Loucy (cell line): ENCODE data around the gene CHCHD4.
"Not testable (repeated sequence)": the region's sequence is repeated elsewhere in the genome, so short reads cannot be mapped to it uniquely, and the experiment has no call there.

Experiments used
- CTCF ChIP-seq: fragments of 200-600 bp; sonication (generic); conservative IDR thresholded peaks from 2 replicates; pipeline ENCODE4 v1.5.1; 2014; ENCODE audit warnings: mild to moderate bottlenecking, antibody characterized with exemption, low read length
- EZH2phosphoT487 ChIP-seq: fragments of 200-600 bp; IDR thresholded peaks from 2 replicates; pipeline ENCODE4 v1.6.1; 2018; ENCODE audit warnings: antibody characterized with exemption, mild to moderate bottlenecking, moderate library complexity, borderline replicate concordance

- TF ChIP-seq CTCF, EZH2phosphoT487: not testable (repeated sequence)
Observed at GRCh38 chr3:14120921-14121448, 3.7 kb downstream of the CHCHD4 start.
